Progenitor cell of endocrine pancreas (in vitro differentiated cells): ENCODE results near the gene ATL1. TPM values are rescaled to one million over a fixed set of nuclear protein-coding genes. Genes with fewer than 3 reads are reported as not detected.

Experiments
- DNase-seq: peaks from one replicate; pipeline ENCODE4 v3.0.0; 2021; ENCODE audit warnings: low spot score; ENCODE audit not compliant: unreplicated experiment
- H3K27ac Mint-ChIP-seq: 2 replicates; pipeline ENCODE4 v1.8.0; 2021; ENCODE audit warnings: mild to moderate bottlenecking, moderate library complexity, mixed read lengths
- H3K27me3 Mint-ChIP-seq: 2 replicates; pipeline ENCODE4 v1.8.0; 2021; ENCODE audit warnings: mixed read lengths
- H3K36me3 Mint-ChIP-seq: 2 replicates; pipeline ENCODE4 v1.8.0; 2022; ENCODE audit warnings: mixed read lengths; ENCODE audit not compliant: insufficient read depth
- H3K4me1 Mint-ChIP-seq: 2 replicates; pipeline ENCODE4 v1.8.0; 2021; ENCODE audit warnings: low read depth, mixed read lengths
- H3K4me3 Mint-ChIP-seq: 2 replicates; pipeline ENCODE4 v1.8.0; 2021; ENCODE audit warnings: low read depth, mild to moderate bottlenecking, moderate library complexity, mixed read lengths
- H3K9me3 Mint-ChIP-seq: 2 replicates; pipeline ENCODE4 v1.8.0; 2021; ENCODE audit warnings: low read depth, mixed read lengths
- total RNA-seq: library from RNA; stranded (reverse); gene quantifications from 2 replicates; pipeline ENCODE4 v1.2.1, GENCODE V29; 2021
- TF ChIP-seq, protein P1 (sequence below): fragments of 200-600 bp; sonication (generic); IDR thresholded peaks from one replicate; pipeline ENCODE4 v1.5.0; 2021; ENCODE audit warnings: antibody characterized with exemption, mild to moderate bottlenecking; ENCODE audit not compliant: unreplicated experiment

Gene ATL1
- total RNA-seq, 1 donor from 2014 or later: 6.8 TPM

DNA sequence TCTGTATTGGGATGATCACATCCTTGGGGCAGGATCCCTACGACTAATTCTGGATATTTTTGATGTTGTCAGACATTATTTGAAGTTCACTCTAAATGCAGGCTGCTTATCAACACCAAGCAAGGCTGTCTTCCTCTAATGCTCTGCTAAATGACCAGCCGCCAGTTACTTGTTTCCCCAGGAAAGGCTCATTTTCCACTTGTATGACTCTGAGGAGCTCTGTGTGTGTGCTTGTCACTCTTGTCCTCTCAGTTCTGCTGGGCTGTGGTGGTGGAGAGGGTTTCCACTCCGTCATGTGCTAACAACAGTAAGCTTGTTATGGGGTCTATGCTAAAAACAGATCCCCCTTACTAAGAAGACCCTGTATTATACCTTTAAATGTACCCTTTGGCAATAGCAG lies 42.1 kb downstream of the ATL1 start:
- peak overlapping the region; percentile 2 for H3K27ac Mint-ChIP-seq
- H3K9me3 Mint-ChIP-seq: no peaks in the 10 kb centered on the region
- TF ChIP-seq, protein P1, sequence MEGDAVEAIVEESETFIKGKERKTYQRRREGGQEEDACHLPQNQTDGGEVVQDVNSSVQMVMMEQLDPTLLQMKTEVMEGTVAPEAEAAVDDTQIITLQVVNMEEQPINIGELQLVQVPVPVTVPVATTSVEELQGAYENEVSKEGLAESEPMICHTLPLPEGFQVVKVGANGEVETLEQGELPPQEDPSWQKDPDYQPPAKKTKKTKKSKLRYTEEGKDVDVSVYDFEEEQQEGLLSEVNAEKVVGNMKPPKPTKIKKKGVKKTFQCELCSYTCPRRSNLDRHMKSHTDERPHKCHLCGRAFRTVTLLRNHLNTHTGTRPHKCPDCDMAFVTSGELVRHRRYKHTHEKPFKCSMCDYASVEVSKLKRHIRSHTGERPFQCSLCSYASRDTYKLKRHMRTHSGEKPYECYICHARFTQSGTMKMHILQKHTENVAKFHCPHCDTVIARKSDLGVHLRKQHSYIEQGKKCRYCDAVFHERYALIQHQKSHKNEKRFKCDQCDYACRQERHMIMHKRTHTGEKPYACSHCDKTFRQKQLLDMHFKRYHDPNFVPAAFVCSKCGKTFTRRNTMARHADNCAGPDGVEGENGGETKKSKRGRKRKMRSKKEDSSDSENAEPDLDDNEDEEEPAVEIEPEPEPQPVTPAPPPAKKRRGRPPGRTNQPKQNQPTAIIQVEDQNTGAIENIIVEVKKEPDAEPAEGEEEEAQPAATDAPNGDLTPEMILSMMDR: no peak
- no peak for DNase-seq
- peaks cover 18% of the 10 kb centered on the region for H3K4me1 Mint-ChIP-seq
- H3K27me3 Mint-ChIP-seq: peaks cover 4% of the 10 kb centered on the region
- H3K4me3 Mint-ChIP-seq: no peak overlapping the region
- no peaks in the 10 kb centered on the region for H3K36me3 Mint-ChIP-seq

DNA sequence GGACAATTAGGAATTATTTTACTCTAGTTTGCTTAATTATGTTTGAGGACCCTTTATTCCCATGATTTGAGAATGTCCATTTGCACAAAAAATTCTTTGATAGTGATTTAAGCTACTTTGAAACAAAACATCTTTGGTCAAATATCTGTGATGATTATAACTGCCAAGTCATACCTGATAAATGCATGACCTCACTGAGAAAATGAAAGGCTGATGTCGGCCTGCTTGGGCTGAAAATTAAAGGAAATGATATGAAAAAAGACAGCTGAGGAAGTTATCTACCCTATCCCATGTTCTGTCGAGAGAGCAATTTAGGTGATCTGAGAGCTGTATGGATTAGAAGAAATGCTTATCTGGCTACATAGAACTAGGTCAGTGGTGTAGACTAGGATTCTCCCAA lies 43.6 kb downstream of the ATL1 start:
- Mint-ChIP-seq H3K4me3 (no peak overlapping the region), H3K27me3 (peaks cover 4% of the 10 kb centered on the region), H3K36me3 (no peaks in the 10 kb centered on the region), H3K9me3 (no peaks in the 10 kb centered on the region), H3K4me1 (peaks cover 18% of the 10 kb centered on the region), H3K27ac (no peak overlapping the region)
- no peak for DNase-seq
- TF ChIP-seq, protein P1: no peak

DNA sequence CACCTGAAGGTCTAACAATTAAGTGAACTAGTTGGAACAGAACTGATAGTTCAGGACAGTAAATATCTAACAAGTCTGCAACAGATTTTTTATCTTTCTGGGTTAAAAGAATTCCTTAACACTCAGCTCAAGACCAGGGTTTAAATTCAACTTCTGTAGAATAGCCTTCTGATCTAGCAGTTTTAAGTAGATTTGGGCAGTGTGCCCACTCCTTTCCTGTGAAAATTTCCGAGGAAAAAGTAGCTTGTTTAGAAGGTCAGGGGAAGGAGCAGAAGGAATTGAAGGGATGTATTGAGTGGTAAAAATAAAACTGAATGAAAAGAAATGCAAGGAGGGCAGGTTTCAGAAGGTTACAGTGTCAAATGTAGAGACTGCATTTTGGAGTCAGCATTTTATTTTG lies 45.8 kb downstream of the ATL1 start:
- H3K4me3 Mint-ChIP-seq: no peak overlapping the region
- peaks cover 4% of the 10 kb centered on the region for H3K27me3 Mint-ChIP-seq
- no peaks in the 10 kb centered on the region for H3K36me3 Mint-ChIP-seq
- TF ChIP-seq, protein P1: no peak
- no peaks in the 10 kb centered on the region for H3K9me3 Mint-ChIP-seq
- no peak overlapping the region for H3K27ac Mint-ChIP-seq
- H3K4me1 Mint-ChIP-seq: peaks cover 7% of the 10 kb centered on the region
- no peak for DNase-seq

DNA sequence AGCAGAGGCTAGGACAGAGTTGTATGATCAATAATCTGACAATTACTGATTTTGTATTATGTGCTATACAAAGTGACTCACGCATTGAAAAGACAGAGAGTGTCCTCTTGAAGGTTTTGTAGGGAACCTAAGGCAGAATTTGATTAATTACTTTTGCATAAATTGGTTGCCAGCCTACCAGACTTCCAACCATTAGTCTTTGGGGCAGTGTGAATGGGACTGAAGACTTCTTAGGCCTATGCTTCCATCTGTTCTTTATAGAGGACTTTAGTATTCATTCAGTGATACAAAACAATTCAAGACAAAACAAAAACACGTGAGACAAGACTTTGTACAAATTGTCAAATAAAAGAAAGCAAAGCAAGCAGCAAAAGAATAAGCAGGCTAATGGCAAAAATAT lies 46.5 kb downstream of the ATL1 start:
- Mint-ChIP-seq H3K4me1 (peaks cover 7% of the 10 kb centered on the region), H3K4me3 (no peak overlapping the region), H3K36me3 (no peaks in the 10 kb centered on the region), H3K9me3 (no peaks in the 10 kb centered on the region), H3K27ac (no peak overlapping the region), H3K27me3 (peaks cover 4% of the 10 kb centered on the region)
- no peak for DNase-seq
- TF ChIP-seq, protein P1: no peak

DNA sequence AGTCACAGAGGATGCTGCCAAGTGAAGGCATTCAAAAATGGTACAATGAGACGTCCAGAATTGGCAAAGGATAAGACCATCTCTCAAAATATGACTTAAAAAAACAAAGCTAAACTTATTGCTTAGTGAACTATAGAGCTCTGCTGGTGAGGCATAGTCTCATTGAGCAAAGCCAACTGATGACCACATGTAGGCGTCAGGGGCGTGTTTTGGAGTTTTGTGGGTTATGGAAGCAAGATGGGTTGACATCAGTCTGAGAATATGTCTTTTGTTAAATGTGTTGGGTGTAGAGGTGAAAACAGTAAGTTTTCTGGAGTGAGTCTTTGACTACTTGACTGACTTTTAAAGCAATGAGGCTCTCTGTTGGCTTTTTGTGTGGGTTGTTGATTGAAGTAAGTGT lies 47.2 kb downstream of the ATL1 start:
- Mint-ChIP-seq H3K4me3 (no peak overlapping the region), H3K9me3 (no peaks in the 10 kb centered on the region), H3K27ac (no peak overlapping the region), H3K36me3 (no peaks in the 10 kb centered on the region), H3K27me3 (no peaks in the 10 kb centered on the region), H3K4me1 (peaks cover 4% of the 10 kb centered on the region)
- TF ChIP-seq, protein P1: no peak
- no peak for DNase-seq

DNA sequence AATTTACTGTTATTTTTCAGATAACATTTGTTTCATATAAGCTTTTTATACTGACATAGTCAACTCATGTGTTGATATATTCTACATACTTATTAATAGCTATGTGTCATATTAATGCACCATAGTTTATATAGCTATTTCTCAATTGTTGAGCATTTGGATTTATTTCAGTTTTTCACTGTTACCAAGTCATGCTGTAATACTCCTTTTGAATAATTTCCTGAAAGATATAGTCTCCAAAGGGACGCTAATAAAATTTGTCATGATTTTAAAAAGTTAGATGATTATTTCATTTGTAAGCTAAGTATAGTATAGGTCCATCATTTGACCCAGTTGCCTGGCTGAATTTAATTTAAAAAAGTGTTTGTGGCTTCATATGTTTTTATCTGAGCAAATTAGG lies 47.8 kb downstream of the ATL1 start:
- H3K4me1 Mint-ChIP-seq: peaks cover 4% of the 10 kb centered on the region
- no peaks in the 10 kb centered on the region for H3K9me3 Mint-ChIP-seq
- no peak overlapping the region for H3K4me3 Mint-ChIP-seq
- no peaks in the 10 kb centered on the region for H3K27me3 Mint-ChIP-seq
- H3K36me3 Mint-ChIP-seq: no peaks in the 10 kb centered on the region
- no peak overlapping the region for H3K27ac Mint-ChIP-seq
- TF ChIP-seq, protein P1: no peak
- DNase-seq: no peak
